Embryonic facial prominence (tissue), 1 donor: ENCODE data around the gene HEY2.
"Not testable (repeated sequence)": the region's sequence is repeated elsewhere in the genome, so short reads cannot be mapped to it uniquely, and the experiment has no call there.

ENCODE experiments used
- DNase-seq: peaks from one replicate; pipeline ENCODE4 v3.0.0-alpha.2; 2016; ENCODE audit errors: extremely low spot score

The HEY2 gene

GRCh38 chr6:125795301-125795700 is 45.9 kb downstream of the HEY2 start:
- no peak for DNase-seq

- no peak for DNase-seq
These were observed 47.9 kb downstream of the HEY2 start for GRCh38 chr6:125797120-125797885.

- no peak for DNase-seq
These were observed 48.5 kb downstream of the HEY2 start for GRCh38 chr6:125797886-125798444.

DNA sequence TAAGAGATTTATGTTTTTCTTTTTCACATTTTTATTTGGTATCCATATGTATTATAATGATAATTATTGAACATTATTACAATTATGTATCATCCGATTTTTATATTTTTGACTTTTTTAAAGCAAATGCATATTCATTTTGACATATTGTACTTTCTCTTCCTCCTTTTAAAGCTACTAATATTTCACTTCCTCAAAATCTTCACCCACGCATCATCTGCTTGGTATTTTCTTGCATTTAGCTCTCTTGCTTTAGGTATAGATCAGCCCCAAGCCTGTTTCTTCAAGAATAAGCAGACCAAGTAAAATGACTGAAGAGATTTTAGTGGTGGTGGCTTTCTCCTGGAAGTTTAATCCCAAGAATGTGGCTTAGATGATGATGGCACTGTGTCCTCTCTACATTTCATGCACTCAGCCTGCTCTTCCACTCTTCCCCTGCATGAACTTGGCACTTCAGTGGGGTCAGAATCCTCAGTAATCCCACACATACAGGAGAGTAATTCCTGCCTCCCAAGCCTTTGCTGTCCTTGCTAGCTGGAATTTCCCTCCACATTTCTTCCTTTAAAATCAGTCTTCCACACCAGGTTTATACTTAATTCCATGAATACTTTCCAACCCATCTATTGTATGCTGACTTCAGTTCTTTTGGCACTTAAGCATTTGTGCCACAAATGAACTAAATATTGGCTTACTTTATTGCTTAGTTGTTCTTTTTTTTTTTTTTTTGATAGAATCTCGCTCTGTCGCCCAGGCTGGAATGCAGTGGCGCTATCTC is 49.5 kb downstream of the HEY2 start:
- no peak for DNase-seq

DNA sequence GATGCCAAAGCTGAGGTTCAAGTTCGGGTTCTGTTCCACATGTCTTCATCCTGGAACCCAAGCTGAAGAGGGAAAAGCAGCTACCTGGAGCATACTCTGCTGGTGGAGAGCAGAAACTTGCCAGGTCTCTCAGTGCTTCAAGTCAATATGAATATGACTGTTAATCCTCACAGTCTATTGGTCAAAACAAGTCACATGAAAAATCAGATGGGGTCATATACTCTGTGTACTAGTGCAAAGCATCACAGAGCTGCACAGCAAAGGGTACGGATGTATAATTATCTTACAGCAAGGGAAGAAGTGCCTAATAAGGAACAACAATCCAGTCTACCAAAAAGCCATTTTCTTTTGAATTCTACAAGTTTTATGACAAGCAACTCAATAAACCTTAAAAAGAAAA is 53.0 kb downstream of the HEY2 start:
- no peak for DNase-seq

DNA sequence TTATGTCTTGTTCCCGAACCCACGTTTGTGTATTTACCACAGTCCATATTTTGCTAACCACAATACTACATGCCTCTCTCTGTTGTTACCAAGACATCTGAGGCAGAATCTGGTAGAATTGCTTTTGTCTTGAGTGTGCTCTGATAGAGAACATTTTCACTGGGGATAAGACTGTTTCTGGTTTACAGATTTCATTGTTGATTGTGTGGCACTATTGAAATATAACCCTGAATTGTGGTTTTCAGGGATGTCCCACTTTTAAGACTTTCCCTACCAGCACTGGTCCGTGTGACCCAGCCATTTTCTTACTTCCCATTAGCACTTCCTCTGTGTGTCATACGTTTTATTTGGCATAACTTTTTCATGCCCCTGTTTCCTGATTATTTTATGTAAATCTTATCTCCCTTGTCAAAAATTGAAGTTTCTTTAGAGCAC is 53.5 kb downstream of the HEY2 start:
- DNase-seq: no peak

DNA sequence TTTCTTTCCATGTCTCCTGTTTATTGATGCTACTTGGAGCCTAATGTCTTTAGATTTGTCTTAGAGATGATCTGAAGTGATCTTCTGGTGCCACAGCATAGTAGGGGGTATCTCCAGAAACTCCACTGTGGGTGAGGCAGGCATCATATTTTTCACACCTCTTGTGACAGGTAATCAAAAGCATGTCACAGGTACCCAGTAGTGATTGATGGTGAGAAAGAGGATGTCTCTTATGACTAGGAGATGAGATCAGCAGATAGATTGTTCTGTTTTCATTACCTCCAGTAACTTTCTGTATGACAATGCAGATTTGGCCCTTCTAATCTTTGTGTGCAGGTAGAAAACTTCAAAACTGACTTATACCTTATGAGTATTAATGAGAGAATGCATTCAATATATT is 54.8 kb downstream of the HEY2 start:
- no peak for DNase-seq

DNA sequence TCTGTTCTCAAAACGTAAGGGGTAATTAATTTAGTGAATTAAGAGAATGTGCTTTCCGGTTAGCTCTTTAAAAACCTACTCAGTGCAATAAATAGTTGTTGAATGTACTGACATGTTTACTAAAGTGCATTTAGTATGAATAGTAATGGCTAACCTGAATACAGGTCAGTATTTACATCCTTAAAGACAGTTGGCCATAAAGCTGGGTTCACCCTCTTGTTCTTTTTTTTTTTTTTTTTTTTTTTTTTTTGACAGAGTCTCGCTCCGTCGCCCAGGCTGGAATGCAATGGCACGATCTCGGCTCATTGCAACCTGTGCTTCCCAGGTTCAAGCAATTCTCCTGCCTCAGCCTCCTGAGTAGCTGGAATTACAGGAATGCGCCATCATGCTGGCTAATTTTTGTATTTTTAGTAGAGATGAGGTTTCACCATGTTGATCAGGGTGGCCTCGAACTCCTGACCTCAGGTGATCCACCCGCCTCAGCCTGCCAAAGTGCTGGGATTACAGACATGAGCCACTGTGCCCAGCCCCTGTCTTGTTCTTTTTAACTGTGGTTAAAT is 55.5 kb downstream of the HEY2 start:
- not testable (repeated sequence) for DNase-seq

DNA sequence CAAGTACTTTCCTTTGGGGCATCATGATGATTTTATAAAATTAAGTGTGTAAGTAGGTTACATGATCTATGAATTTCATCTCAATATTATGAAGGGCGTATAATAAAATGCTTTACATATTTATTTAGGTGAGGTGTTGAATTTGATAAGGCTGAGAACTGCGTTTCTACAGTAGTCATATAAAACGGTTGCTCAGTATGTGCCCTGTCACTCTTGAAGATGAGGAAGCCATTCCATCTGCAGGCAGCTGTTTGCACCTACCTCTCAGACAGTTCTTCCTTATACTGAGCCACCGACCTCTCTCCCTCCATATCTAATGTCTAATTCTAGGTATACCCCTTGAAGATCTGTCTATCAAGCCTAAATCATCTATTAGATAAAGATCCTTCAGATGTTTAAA is 57.4 kb downstream of the HEY2 start:
- no peak for DNase-seq

- no peak for DNase-seq
These were observed 57.9 kb downstream of the HEY2 start for GRCh38 chr6:125807293-125807692.

GRCh38 chr6:125808060-125808459 is 58.6 kb downstream of the HEY2 start:
- no peak for DNase-seq

DNA sequence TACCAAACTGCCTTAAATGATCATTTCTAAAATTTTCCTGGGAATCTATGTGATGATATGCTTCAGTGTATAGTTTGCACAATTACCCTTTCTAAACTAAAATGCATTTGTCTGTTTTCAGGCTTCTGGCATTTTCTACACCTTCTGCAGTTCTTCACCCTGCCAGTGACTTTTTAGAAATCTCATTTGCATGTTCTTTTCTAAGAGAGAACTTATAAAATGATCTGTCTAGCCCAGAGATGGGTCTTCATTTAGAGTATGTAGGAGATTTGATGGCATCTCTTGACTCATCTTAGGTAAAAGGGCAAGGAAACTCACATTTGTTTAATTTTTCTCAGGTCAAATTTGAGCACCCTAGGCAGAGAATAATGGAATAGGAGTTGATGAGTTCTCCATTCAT is 59.2 kb downstream of the HEY2 start:
- DNase-seq: no peak

- DNase-seq: no peak
These were observed 60.2 kb downstream of the HEY2 start for GRCh38 chr6:125809570-125810170.

- DNase-seq: no peak
These were observed 61.0 kb downstream of the HEY2 start for GRCh38 chr6:125810445-125810844.
